IMR-90 (cell line): ENCODE results near the gene IL17D. TPM values are rescaled to one million over a fixed set of nuclear protein-coding genes. Genes with fewer than 3 reads are reported as not detected.

Experiments
- ATAC-seq: fragments of 200-7000 bp; cut with Tn5 transposase; 2 replicates; pipeline ENCODE4 v1.9.1; 2020; ENCODE audit warnings: low read depth, mild to moderate bottlenecking, moderate library complexity
- BruUV-seq: library from RNA; stranded (reverse); fragments of 400-500 nt; replicated peaks from 2 replicates; lab custom pipeline; 2021; lab: Mats Ljungman, UMichigan
- CTCF ChIA-PET: fragments of 300-600 bp; formaldehyde crosslinking; extraction: SDS; loops from one replicate; lab custom pipeline; 2021; ENCODE audit warnings: antibody characterized with exemption; lab: Yijun Ruan, JAX
- POLR2A ChIA-PET: fragments of 300-600 bp; sonication (Branson Sonifier 250); formaldehyde crosslinking; loops from one replicate; lab custom pipeline; 2022; ENCODE audit warnings: antibody characterized with exemption; ENCODE audit not compliant: unreplicated experiment; lab: Charles Lee
- DNase-seq: peaks from one replicate; pipeline ENCODE4 v3.0.0; 2013
- H2AFZ ChIP-seq: replicated peaks from 2 replicates; pipeline ENCODE3; 2013; ENCODE audit warnings: low read length, mild to moderate bottlenecking; ENCODE audit not compliant: poor library complexity
- H2AK5ac ChIP-seq: 2 replicates; pipeline ENCODE4 v1.6.1; 2013; ENCODE audit warnings: low read depth, low read length, inconsistent platforms
- H2AK9ac ChIP-seq: replicated peaks from 2 replicates; pipeline ENCODE3; 2013; ENCODE audit warnings: mild to moderate bottlenecking, low read depth, low read length, moderate library complexity; ENCODE audit not compliant: poor library complexity
- H2BK120ac ChIP-seq: 2 replicates; pipeline ENCODE4 v1.6.1; 2013; ENCODE audit warnings: low read depth, low read length, inconsistent platforms
- H2BK15ac ChIP-seq: 3 replicates; pipeline ENCODE4 v1.6.1; 2013; ENCODE audit warnings: low read depth, low read length, inconsistent platforms
- H2BK20ac ChIP-seq: 2 replicates; pipeline ENCODE4 v1.6.1; 2013; ENCODE audit warnings: low read depth, mild to moderate bottlenecking, inconsistent platforms, low read length, moderate library complexity
- H2BK5ac ChIP-seq: 2 replicates; pipeline ENCODE4 v1.6.1; 2013; ENCODE audit warnings: mild to moderate bottlenecking, low read depth, low read length, inconsistent platforms; ENCODE audit not compliant: poor library complexity, severe bottlenecking
- H3K14ac ChIP-seq: replicated peaks from 2 replicates; pipeline ENCODE4 v1.6.1; 2013; ENCODE audit warnings: low read depth, low read length, inconsistent platforms
- H3K18ac ChIP-seq: 2 replicates; pipeline ENCODE4 v1.6.1; 2013; ENCODE audit warnings: low read depth, low read length, control low read depth
- H3K23ac ChIP-seq: 2 replicates; pipeline ENCODE4 v1.6.1; 2013; ENCODE audit warnings: low read depth, low read length, inconsistent platforms
- H3K27ac ChIP-seq: 2 replicates; pipeline ENCODE4 v1.5.1; 2013; ENCODE audit warnings: mild to moderate bottlenecking, control low read depth, low read length; ENCODE audit not compliant: insufficient read depth
- H3K27me3 ChIP-seq: 2 replicates; pipeline ENCODE4 v1.6.1; 2013; ENCODE audit warnings: low read length; ENCODE audit not compliant: control insufficient read depth, insufficient read depth
- H3K36me3 ChIP-seq: 2 replicates; pipeline ENCODE4 v1.6.1; 2013; ENCODE audit warnings: low read length, mixed read lengths; ENCODE audit not compliant: control insufficient read depth, insufficient read depth
- H3K4ac ChIP-seq: 2 replicates; pipeline ENCODE4 v1.6.1; 2013; ENCODE audit warnings: low read depth, low read length, inconsistent platforms
- H3K4me1 ChIP-seq: 2 replicates; pipeline ENCODE4 v1.6.1; 2013; ENCODE audit warnings: low read length, mixed read lengths; ENCODE audit not compliant: control insufficient read depth, insufficient read depth
- H3K4me2 ChIP-seq: 2 replicates; pipeline ENCODE4 v1.6.1; 2013; ENCODE audit warnings: low read depth, mild to moderate bottlenecking, control low read depth, low read length, moderate library complexity
- H3K4me3 ChIP-seq: 2 replicates; pipeline ENCODE4 v1.5.1; 2013; ENCODE audit warnings: low read depth, mild to moderate bottlenecking, control low read depth, low read length, moderate library complexity; ENCODE audit not compliant: insufficient read depth
- H3K56ac ChIP-seq: 2 replicates; pipeline ENCODE4 v1.6.1; 2013; ENCODE audit warnings: low read length, inconsistent platforms; ENCODE audit not compliant: insufficient read depth; ENCODE audit errors: extremely low read depth
- H3K79me1 ChIP-seq, 2 experiments: 2 replicates each; pipeline ENCODE4 v1.6.1; 2013; ENCODE audit warnings: low read length in 2 of 2, inconsistent platforms in 1 of 2, low read depth in 1 of 2
- H3K9ac ChIP-seq: 2 replicates; pipeline ENCODE4 v1.6.1; 2013; ENCODE audit warnings: low read depth, low read length, control low read depth
- H3K9me1 ChIP-seq: 2 replicates; pipeline ENCODE4 v1.6.1; 2013; ENCODE audit warnings: low read length, inconsistent platforms; ENCODE audit not compliant: insufficient read depth
- H3K9me3 ChIP-seq: 2 replicates; pipeline ENCODE4 v1.6.1; 2013; ENCODE audit warnings: low read length; ENCODE audit not compliant: control insufficient read depth, insufficient read depth
- H4K20me1 ChIP-seq: 2 replicates; pipeline ENCODE4 v1.6.1; 2013; ENCODE audit warnings: low read length, inconsistent platforms; ENCODE audit not compliant: insufficient read depth
- H4K5ac ChIP-seq: 2 replicates; pipeline ENCODE4 v1.6.1; 2013; ENCODE audit warnings: mild to moderate bottlenecking, low read depth, low read length, control low read depth
- H4K8ac ChIP-seq, 2 experiments: 2 replicates each; pipeline ENCODE4 v1.6.1; 2013; ENCODE audit warnings: low read depth in 2 of 2, low read length in 2 of 2, control low read depth in 1 of 2, inconsistent platforms in 1 of 2
- H4K91ac ChIP-seq: 2 replicates; pipeline ENCODE4 v1.6.1; 2013; ENCODE audit warnings: low read depth, low read length, inconsistent platforms; ENCODE audit not compliant: insufficient read depth
- CEBPB ChIP-seq: IDR thresholded peaks from 2 replicates; pipeline ENCODE4 v1.6.1; 2012; ENCODE audit warnings: low read depth, low read length, improper control_type of control experiment
- CTCF ChIP-seq: conservative IDR thresholded peaks from 2 replicates; pipeline ENCODE4 v1.5.1; 2012; ENCODE audit warnings: mild to moderate bottlenecking, low read depth, low read length, improper control_type of control experiment
- MAZ ChIP-seq: IDR thresholded peaks from 2 replicates; pipeline ENCODE4 v1.6.1; 2012; ENCODE audit warnings: low read depth, mild to moderate bottlenecking, low read length, improper control_type of control experiment, moderate library complexity, borderline replicate concordance
- RAD21 ChIP-seq: IDR thresholded peaks from 2 replicates; pipeline ENCODE4 v1.6.1; 2012; ENCODE audit warnings: low read length, improper control_type of control experiment
- SMC3 ChIP-seq: fragments of 150-350 bp; IDR thresholded peaks from 2 replicates; pipeline ENCODE4 v1.6.1; 2016; ENCODE audit warnings: low read depth, mild to moderate bottlenecking, antibody characterized with exemption, low read length, moderate library complexity
- WGBS, 2 experiments: methylation state at CpG; one replicate each; pipeline versions ENCODE4 v1.1.5 to v1.1.7; 2013; ENCODE audit warnings: missing lambda C conversion rate in 2 of 2; ENCODE audit not compliant: insufficient read length in 1 of 2; ENCODE audit errors: extremely low coverage in 2 of 2; 5-methylcytosine and 5-hydroxymethylcytosine counted together
- dilution Hi-C: fragments of 300-500 bp; cut with HindIII; formaldehyde crosslinking; loops from one replicate; pipeline ENCODE4 v1.14.3; 2018; ENCODE audit warnings: low sequenced_read_pairs; ENCODE audit not compliant: unreplicated experiment
- in situ Hi-C: fragments of 300-500 bp; cut with MboI; formaldehyde crosslinking; loops from 3 replicates; pipeline ENCODE4 v1.14.3; 2019; ENCODE audit warnings: low sequenced_read_pairs, inconsistent platforms, mixed read lengths
- intact Hi-C: fragments of 100-400 bp; cut with micrococcal nuclease; formaldehyde crosslinking; loops from 2 replicates; pipeline ENCODE4 v1.10.0; 2022
- polyA plus RNA-seq, 3 experiments: library from polyadenylated mRNA; depleted of rRNA; stranded (reverse); fragments of >200 nt; gene quantifications; 2 replicates each; pipeline ENCODE4 v1.2.3, GENCODE V29; 2012; ENCODE audit warnings: low replicate concordance in 1 of 3
- total RNA-seq: library from RNA; depleted of rRNA; stranded (reverse); fragments of >200 nt; gene quantifications from 2 replicates; pipeline ENCODE4 v1.2.3, GENCODE V29; 2012
- TF ChIP-seq, protein P1 (sequence below): fragments of 150-350 bp; IDR thresholded peaks from 2 replicates; pipeline ENCODE4 v1.6.1; 2016; ENCODE audit warnings: low read depth, mild to moderate bottlenecking, low read length, moderate library complexity, borderline replicate concordance

IL17D gene
- total and polyA plus RNA-seq, 2 of the 4 experiments (the other 2 are of a cell fraction), result 0.72 to 1.4 TPM

DNA sequence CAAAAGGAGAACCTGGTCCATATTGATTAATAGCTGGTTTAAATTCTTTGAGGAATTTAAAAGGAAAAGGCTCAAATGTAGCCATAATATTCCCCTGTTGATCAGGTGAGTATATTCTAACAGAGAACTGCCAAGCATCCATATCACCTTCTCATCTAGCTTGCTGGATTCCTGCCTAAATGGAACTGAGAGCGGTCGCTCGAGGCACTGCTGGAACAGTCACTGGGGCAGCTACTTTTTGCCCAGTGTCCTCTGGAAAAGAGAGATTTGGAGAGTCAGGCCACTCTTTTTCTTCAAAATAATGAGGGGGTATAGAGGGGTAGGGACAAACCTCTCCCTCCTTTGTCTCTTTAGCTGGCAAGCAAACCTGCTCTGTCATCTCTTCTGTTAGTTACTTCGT, 19.5 kb upstream of the IL17D start:
- DNase-seq (no peak), ATAC-seq (no peak)
- CTCF ChIA-PET, result no interaction called here
- Histone ChIP-seq H3K27me3 (no peaks in the 10 kb centered on the region), H3K18ac (no peak overlapping the region), H3K4me2 (no peak overlapping the region), H3K4ac (no peak overlapping the region), H3K4me1 (peaks cover 5% of the 10 kb centered on the region; the same call in 1 of the 2 replicates), H3K9ac (no peak overlapping the region), H3K9me1 (peaks cover 3% of the 10 kb centered on the region; the same call in 1 of the 2 replicates), H4K8ac (no peak overlapping the region), H3K4me3 (no peak overlapping the region), H2AK5ac (no peak overlapping the region), H3K14ac (no peak overlapping the region), H2BK120ac (no peak overlapping the region), H3K23ac (no peak overlapping the region), H3K79me1 (no peaks in the 10 kb centered on the region), H2AFZ (no peak overlapping the region), H4K91ac (no peak overlapping the region), H4K20me1 (no peaks in the 10 kb centered on the region), H4K5ac (no peak overlapping the region), H3K56ac (no peak overlapping the region), H2BK5ac (no peak overlapping the region), H3K36me3 (no peaks in the 10 kb centered on the region), H2BK20ac (no peak overlapping the region), H3K9me3 (no peaks in the 10 kb centered on the region), H2AK9ac (no peak overlapping the region), H2BK15ac (no peak overlapping the region), H3K27ac (no peak overlapping the region)
- WGBS, 2 experiments, result 100% methylated on average over 1 of the region's 4 CpGs; no CpG with 5 or more reads in 1 of the 2 experiments
- intact Hi-C loops, result no loop called here
- in situ Hi-C loops, result no loop called here
- BruUV-seq, result no TSS peak
- POLR2A ChIA-PET, result no interaction called here
- TF ChIP-seq CEBPB (no peak), SMC3 (no peak), CTCF (no peak), RAD21 (no peak), MAZ (no peak)
- TF ChIP-seq, protein P1, sequence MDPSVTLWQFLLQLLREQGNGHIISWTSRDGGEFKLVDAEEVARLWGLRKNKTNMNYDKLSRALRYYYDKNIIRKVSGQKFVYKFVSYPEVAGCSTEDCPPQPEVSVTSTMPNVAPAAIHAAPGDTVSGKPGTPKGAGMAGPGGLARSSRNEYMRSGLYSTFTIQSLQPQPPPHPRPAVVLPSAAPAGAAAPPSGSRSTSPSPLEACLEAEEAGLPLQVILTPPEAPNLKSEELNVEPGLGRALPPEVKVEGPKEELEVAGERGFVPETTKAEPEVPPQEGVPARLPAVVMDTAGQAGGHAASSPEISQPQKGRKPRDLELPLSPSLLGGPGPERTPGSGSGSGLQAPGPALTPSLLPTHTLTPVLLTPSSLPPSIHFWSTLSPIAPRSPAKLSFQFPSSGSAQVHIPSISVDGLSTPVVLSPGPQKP, result no peak
- dilution Hi-C loops, result no loop called here
